GM18507 (cell line): ENCODE measurements around the gene TOB2.
"Not testable (repeated sequence)": the region's sequence is repeated elsewhere in the genome, so short reads cannot be mapped to it uniquely, and the experiment has no call there.

ENCODE experiments used
- DNase-seq: peaks from one replicate; pipeline ENCODE4 v3.0.0; 2011; ENCODE audit warnings: low read depth; ENCODE audit not compliant: insufficient read length; ENCODE audit errors: extremely low spot score
- FAIRE-seq: peaks from 2 replicates; lab custom pipeline; 2011; peaks lifted over from hg19 to GRCh38; lab: Jason Lieb, UNC

Gene TOB2

DNA sequence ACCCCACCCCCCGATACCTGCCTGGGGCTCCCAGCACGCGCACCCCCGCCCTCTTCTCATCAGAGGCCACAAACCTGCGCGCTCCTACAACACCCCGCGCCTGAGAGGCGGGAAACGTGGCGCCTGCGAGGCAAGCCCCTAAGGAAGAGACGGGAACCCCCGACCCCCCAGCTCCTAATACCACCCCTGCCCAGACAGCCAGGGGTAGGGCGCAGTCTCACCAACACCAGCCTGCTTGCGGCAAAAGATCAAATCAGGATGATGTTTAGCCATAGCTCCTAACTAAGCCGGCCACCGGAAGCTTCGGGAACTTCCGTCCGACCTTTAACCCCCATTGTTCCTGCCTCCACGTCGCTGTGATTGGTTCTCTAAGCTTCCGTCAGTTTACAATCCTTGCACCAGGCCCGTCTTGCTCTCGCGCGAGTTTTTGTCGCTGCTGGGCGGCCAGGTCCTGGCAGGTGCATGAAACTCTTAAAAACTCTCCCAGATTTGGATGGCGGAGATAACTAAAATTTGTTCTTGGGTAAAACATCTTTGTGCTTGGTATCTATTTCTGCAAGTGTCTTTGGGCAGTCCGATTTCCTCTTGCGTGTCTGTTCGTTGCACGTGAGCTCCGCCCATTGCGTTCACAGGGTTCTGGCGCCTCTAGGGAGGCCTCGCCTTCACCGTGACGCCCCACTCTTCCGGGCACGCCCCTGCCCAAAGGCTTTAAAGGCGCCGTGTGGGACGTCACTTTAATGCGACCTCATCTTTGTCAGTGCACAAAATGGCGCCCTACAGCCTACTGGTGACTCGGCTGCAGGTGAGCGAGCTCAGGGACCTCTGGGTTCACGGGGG, 22.0 kb upstream of the TOB2 start, which contains the start of the genes ACO2 and PHF5A:
Gene ACO2 (plus strand): TSS at position 737 of the 837 bp plus-strand sequence. CDS start 30 bp downstream, at position 767.
Gene PHF5A (minus strand): TSS at position 312 of the 837 bp plus-strand sequence. CDS start 39 bp downstream, at position 273.
- DNase-seq (peak; percentile 80), FAIRE-seq (peak; percentile 99)

DNA sequence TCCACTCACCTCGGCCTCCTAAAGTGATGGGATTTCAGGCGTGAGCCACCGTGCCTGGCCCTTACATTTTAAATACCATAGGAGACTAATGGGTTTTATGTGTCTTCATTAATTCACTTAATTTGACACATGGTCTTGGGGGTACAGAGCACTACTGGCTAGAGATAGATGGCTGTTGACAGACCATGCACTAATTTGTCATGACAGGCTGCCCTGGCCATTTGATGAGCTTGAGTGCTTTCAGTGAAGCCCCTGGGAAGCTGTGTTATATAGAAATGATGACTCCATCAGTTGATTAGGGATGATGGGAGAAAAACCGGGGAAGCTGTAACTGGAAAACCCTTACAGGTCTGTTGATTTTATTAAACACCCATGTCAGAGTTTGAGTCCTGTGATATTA, 15.3 kb upstream of the TOB2 start:
- no peak for FAIRE-seq
- DNase-seq, result no peak

DNA sequence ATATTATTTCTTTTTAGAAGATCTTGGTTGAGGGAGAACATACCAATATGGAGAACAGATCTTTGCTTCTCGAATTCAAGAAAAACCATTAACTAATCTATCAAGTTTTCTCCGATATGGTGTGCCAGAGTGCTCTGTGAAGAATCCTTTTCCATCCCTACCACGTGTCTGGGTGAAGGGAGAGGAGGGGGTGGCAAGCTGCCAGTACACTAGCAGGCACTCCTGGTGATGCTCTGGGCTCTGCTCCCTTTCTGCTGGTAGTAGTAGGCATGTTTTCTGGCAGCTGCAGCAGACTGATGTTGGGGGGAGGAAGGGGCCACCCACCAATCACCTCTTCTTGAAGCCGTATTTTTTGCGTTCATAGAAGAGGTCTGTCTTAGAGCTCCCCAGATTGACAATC, 13.5 kb upstream of the TOB2 start:
- not testable (repeated sequence) for DNase-seq, FAIRE-seq

DNA sequence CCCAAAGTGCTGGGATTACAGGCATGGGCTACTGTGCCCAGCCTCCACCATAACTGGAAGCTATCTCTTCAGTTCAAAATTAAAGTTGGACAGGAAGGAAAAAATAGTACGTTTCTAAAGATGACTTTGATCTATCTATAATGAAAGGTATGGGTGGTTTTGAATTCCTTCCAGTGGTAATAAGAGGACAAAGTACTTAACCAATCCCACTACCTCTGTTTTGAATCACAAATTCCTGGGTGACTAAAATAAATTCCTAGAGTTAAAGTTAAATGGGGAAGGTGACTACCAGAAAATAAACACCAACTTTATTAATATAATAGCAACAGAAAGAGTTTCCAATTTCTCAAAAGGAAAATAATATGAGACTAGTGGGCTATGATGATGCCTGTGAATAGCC, 12.8 kb upstream of the TOB2 start:
- no peak for DNase-seq
- no peak for FAIRE-seq

DNA sequence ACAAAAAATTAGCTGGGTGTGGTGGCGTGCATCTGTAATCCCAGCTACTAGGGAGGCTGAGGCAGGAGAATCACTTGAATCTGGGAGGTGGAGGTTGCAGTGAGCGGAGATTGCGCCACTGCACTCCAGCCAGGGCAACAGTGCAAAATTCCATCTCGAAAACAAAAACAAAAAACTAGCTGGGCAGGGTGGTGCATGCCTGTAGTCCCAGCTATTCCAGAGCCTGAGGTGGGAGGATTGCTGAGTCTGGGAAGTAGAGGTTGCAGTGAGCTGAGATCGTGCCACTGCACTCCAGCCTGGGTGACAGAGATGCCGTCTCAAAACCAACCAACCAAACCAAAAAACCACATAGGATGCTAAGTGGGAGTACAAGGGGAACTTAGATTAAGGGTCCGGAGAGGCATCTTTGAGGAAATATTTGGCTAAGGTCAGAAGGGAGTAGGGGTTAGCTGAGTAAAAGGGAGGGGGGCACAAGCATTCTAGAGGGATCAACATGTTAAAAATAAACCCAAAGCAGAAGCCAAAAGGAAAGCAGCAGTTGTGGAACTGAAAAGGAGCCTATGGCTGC, 11.6 kb upstream of the TOB2 start:
- no peak for DNase-seq
- no peak for FAIRE-seq

DNA sequence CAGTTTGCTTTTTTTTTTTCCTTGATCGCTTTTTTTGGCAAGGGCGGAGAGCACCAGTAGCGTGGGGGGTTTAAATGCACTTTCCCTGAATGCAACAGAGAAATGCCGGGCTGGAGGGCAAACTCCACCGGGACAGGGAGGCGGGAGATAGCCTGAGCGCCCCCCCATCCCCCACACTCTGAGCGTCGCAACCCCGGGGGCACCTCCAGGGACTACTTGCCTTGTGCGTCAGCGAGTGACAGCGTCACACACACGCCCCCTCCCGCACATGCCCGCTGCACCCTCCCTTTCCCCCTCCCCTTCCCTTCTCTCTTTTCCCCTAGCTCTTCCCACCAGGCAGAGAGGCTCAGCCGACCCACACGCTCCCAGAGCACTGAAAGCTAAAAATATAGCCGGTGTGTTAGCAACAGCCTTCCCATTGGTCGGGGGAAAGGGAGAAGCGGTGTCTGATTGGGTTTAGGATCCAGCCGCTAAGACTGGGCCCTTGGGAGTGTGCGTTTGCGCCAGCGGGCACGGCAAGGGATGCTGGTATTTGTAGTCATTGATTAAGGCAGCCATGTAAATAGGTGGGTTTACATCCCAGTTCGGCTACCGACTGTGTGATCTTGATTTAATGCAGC, 1.7 kb upstream of the TOB2 start:
- peak; percentile 69 for DNase-seq
- peak; percentile 100 for FAIRE-seq

- FAIRE-seq (peak; percentile 64), DNase-seq (no peak)
Measured at GRCh38 chr22:41447435-41448188, 1.0 kb upstream of the TOB2 start.

DNA sequence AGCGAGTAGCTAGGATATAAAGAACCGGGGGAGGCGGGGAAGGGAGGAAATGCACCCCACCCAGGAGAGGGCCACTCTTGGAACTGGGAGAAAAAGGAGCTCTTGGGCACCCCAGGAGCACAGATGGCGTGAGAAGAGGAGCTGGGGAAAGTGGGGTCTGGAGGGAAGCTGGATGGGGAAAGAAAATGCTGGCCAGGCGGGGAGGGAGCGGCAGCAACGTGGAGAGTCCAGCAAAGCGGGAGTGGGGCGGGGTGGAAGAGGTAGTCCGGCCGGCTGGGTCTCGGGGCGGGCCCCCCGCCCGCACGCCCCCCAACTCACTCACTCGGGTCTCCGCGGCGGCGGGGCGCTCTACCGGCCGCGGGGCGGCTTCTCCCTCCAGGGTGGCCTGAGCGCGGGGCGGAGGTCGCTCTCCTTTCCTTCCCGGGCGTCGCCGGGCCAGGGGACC, 522 bp downstream of the TOB2 start:
- DNase-seq (no peak), FAIRE-seq (no peak)

DNA sequence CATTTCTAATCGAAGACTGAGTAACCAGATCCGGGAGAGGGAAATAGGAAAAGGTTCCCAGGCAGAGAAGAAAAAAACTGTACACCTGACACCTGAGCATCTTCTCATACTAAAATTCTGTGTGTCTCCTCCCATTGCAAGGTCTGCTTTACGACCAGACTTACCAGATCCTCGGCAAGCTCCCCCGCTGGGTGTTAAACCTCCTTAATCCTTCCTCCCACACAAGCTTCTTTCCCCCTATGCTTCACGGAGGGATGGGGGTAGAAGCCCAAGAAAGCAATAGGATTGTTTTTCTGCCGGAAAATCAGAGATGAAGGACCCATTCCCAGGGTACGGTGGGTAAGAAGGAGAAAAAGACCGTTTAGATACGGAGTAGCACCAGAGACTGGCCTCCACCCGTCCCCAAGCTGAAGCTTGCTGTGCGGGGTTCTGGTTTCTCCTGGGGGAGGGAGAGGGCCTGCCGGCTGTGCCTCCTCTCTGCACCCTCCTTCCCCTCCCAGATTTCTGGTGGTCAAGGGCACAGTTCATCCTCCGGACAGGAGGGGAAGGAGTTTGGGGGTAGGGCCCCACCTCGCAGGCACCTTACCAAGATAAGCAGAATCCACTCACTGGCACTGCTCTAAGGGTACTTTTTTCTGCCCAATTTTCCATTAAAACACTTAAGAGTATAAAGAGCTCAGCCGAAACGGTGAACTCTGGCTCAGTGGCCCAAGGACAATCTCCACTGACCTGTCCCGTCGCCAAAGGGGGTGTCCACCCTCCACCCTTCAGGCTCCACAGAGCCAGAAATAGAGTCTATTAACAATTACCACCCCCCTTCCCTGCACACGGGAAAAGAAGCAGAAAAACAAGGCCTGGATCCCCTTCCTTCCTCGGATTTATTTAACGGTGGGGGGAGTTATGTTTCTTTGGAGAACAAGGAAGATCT, 1.2 kb downstream of the TOB2 start:
- FAIRE-seq, result peak; percentile 33
- no peak for DNase-seq

DNA sequence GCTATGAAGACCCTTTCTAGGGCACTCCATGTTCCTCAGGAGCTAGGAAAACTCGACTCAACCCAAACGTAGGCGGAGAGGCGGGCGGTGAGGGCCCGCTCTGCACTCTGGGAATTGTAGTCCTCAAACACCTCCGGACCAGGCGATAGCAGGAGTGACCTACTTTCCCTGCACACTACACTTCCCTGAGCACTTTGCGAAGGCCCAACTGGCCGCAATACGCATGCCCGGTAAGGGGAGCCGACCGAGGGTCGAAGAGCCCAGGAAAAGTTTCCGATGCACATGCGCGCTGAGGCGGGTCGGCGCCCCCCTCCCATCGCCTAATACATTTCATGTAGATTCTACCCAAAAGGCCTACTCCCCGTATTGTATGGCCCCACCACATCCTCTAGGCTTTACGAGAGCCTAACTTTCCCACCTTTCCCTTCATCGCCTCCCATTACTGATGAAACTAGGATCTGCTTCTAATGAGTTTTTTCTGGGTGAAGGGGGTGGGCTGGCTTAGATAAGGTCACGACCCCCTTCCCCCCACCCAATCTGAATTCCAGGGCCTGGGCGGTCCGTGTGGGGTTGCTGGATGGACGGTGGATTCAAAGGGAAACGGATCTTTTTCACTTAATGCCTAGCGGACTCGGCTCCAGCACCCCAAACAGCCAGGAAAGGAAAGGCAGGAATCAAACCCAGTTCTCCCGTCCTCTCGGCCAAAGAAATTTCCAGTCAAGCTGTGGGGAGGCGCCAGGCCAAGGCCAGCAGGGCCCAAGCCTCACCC, 2.1 kb downstream of the TOB2 start:
- DNase-seq (peak; percentile 69), FAIRE-seq (peak; percentile 98)

- FAIRE-seq (no peak), DNase-seq (no peak)
Measured at GRCh38 chr22:41442240-41442792, 4.3 kb downstream of the TOB2 start.

GRCh38 chr22:41440511-41440910, 6.1 kb downstream of the TOB2 start:
- not testable (repeated sequence) for DNase-seq, FAIRE-seq

GRCh38 chr22:41437198-41437597, 9.4 kb downstream of the TOB2 start:
- no peak for FAIRE-seq
- DNase-seq, result no peak

- FAIRE-seq (no peak), DNase-seq (no peak)
Measured at GRCh38 chr22:41436322-41437113, 10.1 kb downstream of the TOB2 start.

DNA sequence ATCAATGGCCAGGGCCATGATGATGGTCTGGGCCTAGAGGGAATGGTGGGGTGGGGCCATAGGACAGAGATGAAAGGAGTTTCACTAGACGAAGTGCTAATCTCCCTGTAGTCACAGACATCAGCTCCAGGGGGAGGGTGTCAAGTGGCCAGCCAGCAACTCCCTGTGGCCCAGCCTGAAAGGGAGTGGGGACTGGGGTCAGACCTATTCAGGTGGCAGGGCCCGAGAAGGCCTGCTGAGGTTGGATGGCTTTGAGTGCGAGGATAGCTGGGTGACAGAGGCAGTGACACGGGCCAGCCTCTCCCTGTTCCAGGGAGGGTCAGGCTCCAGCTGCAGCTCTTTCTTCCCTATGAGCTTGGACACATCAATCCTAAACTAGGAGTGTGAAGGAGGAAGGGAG, 11.0 kb downstream of the TOB2 start:
- FAIRE-seq, result no peak
- no peak for DNase-seq

- not testable (repeated sequence) for DNase-seq, FAIRE-seq
Measured at GRCh38 chr22:41434361-41435003, 12.1 kb downstream of the TOB2 start.
